GDM1 (cell line): Measurements from ENCODE around the gene ADK.
"Not testable (repeated sequence)": the region's sequence is repeated elsewhere in the genome, so short reads cannot be mapped to it uniquely, and the experiment has no call there.

ENCODE experiments used
- DNase-seq: peaks from one replicate; lab custom pipeline; 2025; lab: John Stamatoyannopoulos, UW

ADK gene

DNA sequence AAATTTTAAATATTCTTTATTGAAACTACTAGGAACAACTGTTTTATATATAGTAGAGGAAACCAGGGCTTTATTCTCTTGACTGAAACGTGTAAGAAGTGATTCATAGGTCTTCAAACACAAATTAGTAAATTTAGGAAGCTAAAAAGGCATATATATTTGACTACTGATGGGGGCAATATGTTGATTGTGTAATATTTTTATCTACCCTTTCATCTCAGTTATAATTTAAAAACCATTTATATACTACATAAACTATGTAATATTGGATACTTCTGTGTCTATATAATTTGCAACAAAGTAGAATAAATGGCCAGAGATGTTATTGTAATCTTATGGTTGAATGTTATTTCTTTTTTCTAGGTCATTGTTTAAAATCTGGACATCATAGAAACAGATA, 406.1 kb downstream of the ADK start:
- DNase-seq = no peak

- no peak for DNase-seq
Observed at GRCh38 chr10:74558403-74558802, 407.4 kb downstream of the ADK start.

DNA sequence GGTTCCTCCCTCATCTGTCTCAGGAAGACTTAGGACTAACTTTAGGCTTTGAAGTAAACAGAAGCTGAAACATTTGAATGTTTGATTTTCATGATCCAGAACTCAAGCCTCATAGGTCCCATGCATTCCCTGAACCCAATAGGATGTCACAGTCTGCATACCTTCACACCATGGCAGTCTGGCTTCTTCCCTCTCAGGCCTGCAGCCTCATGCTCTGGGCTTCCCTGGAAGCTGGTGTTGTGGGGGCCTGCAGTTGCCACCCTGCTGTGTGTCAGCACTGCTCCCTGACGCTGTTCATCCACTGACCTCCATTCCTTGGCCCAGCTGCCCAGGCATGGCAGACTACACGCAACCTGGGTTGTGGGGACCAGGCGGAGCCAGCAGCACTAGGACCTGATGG, 407.9 kb downstream of the ADK start:
- no peak for DNase-seq

- DNase-seq = not testable (repeated sequence)
Observed at GRCh38 chr10:74568896-74569295, 417.9 kb downstream of the ADK start.

DNA sequence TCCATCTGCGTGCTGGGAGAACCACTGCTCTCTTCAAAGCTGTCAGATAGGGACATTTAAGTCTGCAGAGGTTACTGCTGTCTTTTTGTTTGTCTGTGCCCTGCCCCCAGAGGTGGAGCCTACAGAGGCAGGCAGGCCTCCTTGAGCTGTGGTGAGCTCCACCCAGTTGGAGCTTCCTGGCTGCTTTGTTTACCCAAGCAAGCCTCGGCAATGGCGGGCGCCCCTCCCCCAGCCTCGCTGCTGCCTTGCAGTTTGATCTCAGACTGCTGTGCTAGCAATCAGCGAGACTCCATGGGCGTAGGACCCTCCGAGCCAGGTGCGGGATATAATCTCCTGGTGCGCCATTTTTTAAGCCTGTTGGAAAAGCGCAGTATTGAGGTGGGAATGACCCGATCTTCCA, 422.5 kb downstream of the ADK start:
- not testable (repeated sequence) for DNase-seq

DNA sequence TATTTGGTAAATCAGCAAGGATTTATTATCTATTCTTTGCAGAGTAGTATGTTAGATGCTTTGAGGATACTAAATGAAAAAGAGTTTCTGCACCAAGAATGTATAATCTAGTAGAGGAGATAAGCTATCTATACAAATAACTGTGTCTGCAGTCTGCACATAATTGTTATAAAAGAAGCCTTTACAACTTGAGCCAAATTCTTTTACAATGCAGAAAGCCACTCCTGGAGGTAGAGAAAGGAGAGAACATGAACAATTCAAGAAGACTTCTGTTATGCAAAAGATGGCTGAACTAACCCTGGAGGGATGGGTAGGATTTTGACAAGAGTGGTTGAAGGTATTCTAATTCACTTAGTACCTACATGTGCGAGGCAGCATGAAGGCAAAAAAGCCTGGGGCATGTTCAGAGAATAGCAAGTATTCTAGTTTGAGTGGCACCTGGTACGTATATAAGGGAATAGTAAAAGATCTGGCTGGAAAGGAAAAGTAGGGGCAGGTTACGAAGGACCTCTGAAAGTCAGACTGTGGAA, 424.2 kb downstream of the ADK start:
- no peak for DNase-seq

DNA sequence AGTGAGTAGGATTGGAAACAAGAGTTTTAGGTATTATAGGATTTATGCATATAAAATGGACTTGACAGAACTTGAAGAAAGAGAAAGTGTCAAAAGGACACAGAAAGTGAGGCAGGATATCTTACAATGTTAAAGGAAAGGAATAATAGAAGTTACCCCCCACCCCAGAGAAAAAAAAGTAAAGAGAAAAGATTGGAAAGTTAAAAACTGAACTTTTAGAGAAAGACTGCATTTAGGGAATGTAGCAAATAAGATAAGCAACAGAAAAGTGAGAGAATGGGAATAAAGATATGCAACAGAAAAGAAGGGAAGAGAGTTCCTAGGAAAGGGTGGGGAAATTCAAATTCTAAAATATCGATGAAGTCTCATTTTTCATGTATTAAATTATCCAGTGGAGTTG, 424.9 kb downstream of the ADK start:
- DNase-seq = no peak

DNA sequence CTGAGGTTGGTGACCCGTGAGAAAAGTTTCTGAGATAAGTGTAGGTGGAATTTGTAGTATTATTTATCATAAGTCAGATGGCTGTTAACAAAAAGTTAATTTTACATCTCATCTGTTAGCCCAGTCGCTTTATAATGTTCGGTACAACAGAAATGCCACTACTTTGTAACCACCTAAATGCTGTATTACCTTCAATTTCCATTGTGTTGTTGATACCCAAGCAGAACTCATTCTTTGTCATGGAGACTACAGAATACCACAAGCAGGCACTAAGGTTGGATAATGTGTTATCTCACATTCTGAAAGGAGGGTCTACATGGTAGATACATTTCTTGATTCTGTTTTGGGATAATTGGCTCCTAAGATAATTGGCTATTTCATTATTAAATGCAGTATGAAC, 425.6 kb downstream of the ADK start:
- DNase-seq = no peak

DNA sequence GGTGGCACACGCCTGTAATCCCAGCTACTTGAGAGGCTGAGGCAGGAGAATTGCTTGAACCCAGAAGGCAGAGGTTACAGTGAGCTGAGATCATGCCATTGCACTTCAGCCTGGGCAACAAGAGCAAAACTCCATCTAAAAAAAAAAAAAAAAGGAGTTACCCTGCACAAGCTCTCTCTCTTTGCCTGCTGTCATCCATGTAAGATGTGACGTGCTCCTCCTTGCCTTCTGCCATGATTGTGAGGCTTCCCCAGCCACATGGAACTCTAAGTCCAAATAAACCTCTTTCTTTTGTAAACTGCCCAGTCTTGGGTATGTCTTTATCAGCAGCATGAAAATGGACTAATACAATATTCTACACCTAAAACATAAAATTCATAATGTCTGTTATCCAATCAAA, 429.4 kb downstream of the ADK start:
- DNase-seq = not testable (repeated sequence)

GRCh38 chr10:74582566-74582965, 431.5 kb downstream of the ADK start:
- no peak for DNase-seq

GRCh38 chr10:74585231-74586087, 434.4 kb downstream of the ADK start:
- no peak for DNase-seq

GRCh38 chr10:74586088-74586585, 435.1 kb downstream of the ADK start:
- DNase-seq = no peak

DNA sequence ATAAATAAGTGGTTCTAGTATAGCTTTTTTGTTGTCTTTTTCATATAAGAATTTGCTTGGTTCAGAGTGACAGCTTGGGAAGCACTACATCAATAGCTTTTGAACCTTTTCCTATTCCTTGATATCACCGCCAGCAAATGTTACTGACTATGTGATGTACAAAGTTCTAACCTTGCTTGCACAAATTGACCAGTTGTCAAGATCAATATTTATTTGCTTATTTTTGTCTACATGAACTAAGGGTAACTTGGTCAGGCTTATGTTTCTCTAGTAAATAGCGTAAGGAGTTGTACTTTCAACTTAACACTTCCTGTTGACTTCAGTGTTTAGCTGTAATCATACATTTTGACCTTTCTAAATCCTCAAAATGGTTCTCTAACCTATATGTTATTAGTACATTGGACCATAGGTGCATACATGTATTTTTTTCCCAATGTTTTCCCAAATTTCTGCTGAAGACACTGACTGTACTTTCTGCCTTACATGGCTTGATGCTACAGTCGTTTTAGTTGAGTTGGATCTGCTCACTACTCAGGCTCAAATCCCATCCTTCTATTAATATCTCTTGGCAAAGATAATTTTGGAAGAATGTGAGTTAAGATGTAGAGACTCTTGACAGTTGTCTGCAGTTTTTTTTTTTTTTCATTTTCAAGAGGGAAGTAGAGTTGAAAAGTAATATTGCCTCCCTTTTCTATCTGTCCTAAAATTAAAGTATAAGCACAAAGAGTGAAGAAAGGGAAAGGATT, 436.3 kb downstream of the ADK start:
- no peak for DNase-seq

DNA sequence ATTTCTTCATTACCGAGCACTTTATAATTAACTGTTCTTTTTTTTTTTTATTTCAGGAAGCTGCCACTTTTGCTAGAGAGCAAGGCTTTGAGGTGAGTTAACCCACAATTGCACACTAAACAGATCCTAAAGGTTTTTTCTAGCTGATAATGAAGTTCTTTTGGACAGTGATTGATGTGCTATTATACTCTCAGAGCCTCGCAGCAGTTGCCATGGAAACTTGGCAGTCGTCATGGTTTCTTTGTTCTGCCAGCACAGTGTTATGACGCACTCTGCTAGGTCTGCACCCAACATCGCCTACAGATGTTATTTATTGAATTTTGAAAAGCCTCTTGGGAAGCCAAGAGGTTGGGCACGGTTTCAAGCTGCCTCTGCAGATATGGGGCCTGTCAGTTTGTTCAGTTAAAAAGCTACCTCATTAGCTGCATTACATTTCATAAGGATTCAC, 438.2 kb downstream of the ADK start:
- no peak for DNase-seq

DNA sequence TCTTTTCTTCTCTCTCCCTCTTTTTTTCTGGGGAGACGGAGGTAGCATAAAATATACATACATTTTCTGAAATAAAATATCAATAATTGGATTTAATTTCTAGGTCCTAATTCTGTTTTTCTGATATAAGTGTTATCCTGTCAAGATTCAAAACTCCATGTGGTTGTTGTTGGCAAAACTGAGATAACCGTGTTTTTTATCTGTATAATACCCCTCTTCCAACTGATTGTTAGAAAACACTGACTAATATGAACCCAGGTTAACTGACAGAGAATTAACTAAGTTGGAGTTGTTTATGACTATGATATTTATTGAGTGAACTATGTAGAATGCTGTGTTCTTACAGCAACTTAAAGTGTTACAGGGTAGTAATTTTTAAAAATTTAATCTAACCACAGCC, 438.8 kb downstream of the ADK start:
- DNase-seq = no peak

- no peak for DNase-seq
Observed at GRCh38 chr10:74593470-74593869, 442.4 kb downstream of the ADK start.

DNA sequence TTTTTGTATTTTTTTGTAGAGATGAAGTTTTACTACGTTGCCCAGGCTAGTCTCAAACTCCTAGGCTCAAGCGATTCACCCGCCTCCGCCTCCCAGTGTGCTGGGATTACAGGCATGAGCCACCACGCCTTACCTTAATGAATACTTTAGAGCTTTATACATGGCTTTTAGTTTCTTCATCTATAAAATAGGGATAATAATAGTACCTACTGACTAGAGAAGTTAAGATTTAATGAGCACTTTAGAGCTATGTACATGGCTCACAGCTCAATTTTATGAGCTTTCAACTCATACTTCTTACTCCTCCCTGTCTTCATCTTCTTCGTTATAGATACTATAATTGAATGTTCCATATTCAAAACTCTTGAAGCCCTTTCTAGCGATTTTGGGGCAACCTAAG, 445.7 kb downstream of the ADK start:
- DNase-seq = no peak

DNA sequence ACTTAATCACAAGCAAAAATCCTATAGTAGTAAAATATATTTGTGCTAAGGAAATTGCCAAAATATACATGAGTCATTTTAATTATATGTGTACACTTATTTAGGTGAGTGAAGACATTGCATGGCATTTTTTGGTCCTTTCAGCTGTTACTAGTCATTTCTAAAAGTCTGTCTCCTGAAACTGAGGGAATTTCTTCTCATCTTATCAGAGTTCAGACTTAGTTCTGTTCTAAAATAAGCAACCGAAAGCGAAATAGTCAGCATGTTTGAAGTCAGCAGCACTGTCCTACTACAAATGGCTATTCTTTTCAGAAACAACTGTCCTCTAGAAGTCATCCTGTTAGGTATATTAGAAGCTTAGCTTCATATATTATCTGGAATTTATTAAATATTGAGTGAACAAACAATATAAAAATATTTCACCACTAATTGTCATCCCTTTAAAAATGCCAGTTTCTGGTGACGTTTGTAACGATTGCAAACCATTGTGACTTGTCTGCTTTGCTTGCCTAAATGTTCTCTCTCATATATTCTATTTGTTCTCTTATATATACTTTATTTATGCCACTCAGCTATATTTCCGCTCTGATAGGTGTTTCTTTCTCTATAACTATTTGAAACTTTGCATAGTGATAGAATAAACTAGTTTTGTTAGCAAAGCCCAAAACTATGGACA, 448.0 kb downstream of the ADK start:
- no peak for DNase-seq

- DNase-seq = no peak
Observed at GRCh38 chr10:74599672-74600071, 448.7 kb downstream of the ADK start.

DNA sequence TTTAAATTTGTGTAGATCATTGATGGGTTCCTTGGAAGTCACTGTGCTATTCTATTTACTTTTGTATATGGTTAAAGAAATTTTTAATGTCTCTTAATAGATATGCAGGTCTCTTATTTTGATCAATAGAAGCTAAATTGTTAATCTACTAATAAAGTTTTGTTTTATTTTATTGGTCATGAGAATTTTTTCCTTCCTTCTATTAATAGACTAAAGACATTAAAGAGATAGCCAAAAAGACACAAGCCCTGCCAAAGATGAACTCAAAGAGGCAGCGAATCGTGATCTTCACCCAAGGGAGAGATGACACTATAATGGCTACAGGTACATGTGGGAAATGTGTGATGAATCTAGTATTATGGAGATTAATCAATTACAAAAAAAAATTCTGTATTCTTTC, 449.1 kb downstream of the ADK start:
- DNase-seq = no peak

DNA sequence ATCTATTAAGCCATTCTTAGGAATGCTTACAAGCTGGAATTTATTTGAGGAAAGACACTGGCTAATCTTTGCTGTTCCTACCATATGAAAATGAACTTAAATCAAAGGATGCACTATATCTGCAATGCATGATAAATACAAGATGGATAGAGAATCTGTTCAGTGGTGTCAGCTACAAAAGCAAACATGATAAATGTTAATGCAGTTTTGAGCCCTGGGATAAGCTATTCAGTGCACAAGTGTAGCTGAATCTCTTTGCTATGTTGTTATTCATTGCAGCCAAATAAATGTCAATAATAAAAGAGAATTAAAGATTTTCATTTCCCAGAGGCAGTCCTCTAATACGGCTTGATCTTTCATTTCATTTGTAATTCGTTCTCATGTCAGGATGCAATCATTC, 451.6 kb downstream of the ADK start:
- DNase-seq = no peak

- DNase-seq = no peak
Observed at GRCh38 chr10:74610299-74610698, 459.3 kb downstream of the ADK start.
